HT1080 (cell line): ENCODE results near the gene CDH4. TPM values are rescaled to one million over a fixed set of nuclear protein-coding genes. Genes with fewer than 3 reads are reported as not detected.

ENCODE experiments used
- DNase-seq: peaks from one replicate; pipeline ENCODE4 v3.0.0-alpha.2; 2015; ENCODE audit warnings: low read depth
- total RNA-seq: library from RNA; depleted of rRNA; stranded (reverse); fragments of >200 nt; shearing (Covaris generic); gene quantifications from 2 replicates; pipeline ENCODE4 v1.2.3, GENCODE V29; 2014

Gene CDH4
- total RNA-seq, 1 experiment from 2014 or later: 10.8 TPM

GRCh38 chr20:61702246-61702645, 450.2 kb downstream of the CDH4 start:
- no peak for DNase-seq

- DNase-seq: no peak
These were observed 452.6 kb downstream of the CDH4 start for GRCh38 chr20:61704661-61705060.

- DNase-seq: no peak
These were observed 453.6 kb downstream of the CDH4 start for GRCh38 chr20:61705386-61706258.

- peak; percentile 50 for DNase-seq
These were observed 454.3 kb downstream of the CDH4 start for GRCh38 chr20:61706259-61706961.

- no peak for DNase-seq
These were observed 456.8 kb downstream of the CDH4 start for GRCh38 chr20:61708891-61709290.

- DNase-seq: no peak
These were observed 458.0 kb downstream of the CDH4 start for GRCh38 chr20:61710108-61710507.

- no peak for DNase-seq
These were observed 460.6 kb downstream of the CDH4 start for GRCh38 chr20:61712688-61713087.

GRCh38 chr20:61718361-61719005, 466.4 kb downstream of the CDH4 start:
- DNase-seq: no peak

- peak; percentile 29 for DNase-seq
These were observed 467.8 kb downstream of the CDH4 start for GRCh38 chr20:61719691-61720347.

- no peak for DNase-seq
These were observed 468.3 kb downstream of the CDH4 start for GRCh38 chr20:61720348-61720696.

- DNase-seq: no peak
These were observed 470.2 kb downstream of the CDH4 start for GRCh38 chr20:61722146-61722678.

- no peak for DNase-seq
These were observed 471.6 kb downstream of the CDH4 start for GRCh38 chr20:61723529-61724257.

GRCh38 chr20:61724376-61724775, 472.3 kb downstream of the CDH4 start:
- peak; percentile 41 for DNase-seq

- DNase-seq: no peak
These were observed 473.1 kb downstream of the CDH4 start for GRCh38 chr20:61725145-61725544.

- DNase-seq: no peak
These were observed 473.9 kb downstream of the CDH4 start for GRCh38 chr20:61725966-61726365.

- DNase-seq: no peak
These were observed 474.9 kb downstream of the CDH4 start for GRCh38 chr20:61726979-61727378.

GRCh38 chr20:61727761-61728160, 475.7 kb downstream of the CDH4 start:
- no peak for DNase-seq

GRCh38 chr20:61728326-61728725, 476.3 kb downstream of the CDH4 start:
- DNase-seq: no peak

- no peak for DNase-seq
These were observed 477.0 kb downstream of the CDH4 start for GRCh38 chr20:61728786-61729770.
